Suprapubic skin (tissue), 4 donors: ENCODE results near the gene ANKH. TPM values are rescaled to one million over a fixed set of nuclear protein-coding genes. Genes with fewer than 3 reads are reported as not detected.

ENCODE experiments used
- DNase-seq, 2 donors: peaks; one replicate each; pipeline ENCODE4 v3.0.0-alpha.2; 2019; ENCODE audit warnings: low spot score in 2 of 2
- H3K27ac ChIP-seq: fragments of 200-600 bp; sonication (generic); one replicate; pipeline ENCODE4 v1.5.1; 2019
- H3K27me3 ChIP-seq: fragments of 200-600 bp; sonication (generic); one replicate; pipeline ENCODE4 v1.5.1; 2019
- H3K36me3 ChIP-seq: fragments of 200-600 bp; sonication (generic); one replicate; pipeline ENCODE4 v1.5.1; 2019
- H3K4me1 ChIP-seq: fragments of 200-600 bp; sonication (generic); one replicate; pipeline ENCODE4 v1.5.1; 2019
- H3K4me3 ChIP-seq: fragments of 200-600 bp; sonication (generic); one replicate; pipeline ENCODE4 v1.5.1; 2019; ENCODE audit warnings: mild to moderate bottlenecking
- H3K9me3 ChIP-seq: fragments of 200-600 bp; sonication (generic); one replicate; pipeline ENCODE4 v1.5.1; 2019
- CTCF ChIP-seq, 2 donors: fragments of 200-600 bp in 1 of 2; fragments of 450-650 bp in 1 of 2; sonication (generic) in 1 of 2; IDR thresholded peaks; one replicate each; pipeline ENCODE4 v1.5.1; 2016 to 2019; ENCODE audit warnings: antibody characterized with exemption in 2 of 2, mild to moderate bottlenecking in 1 of 2, moderate library complexity in 1 of 2
- EP300 ChIP-seq: sonication (generic); formaldehyde crosslinking; IDR thresholded peaks from one replicate; pipeline ENCODE4 v1.6.1; 2017; ENCODE audit warnings: antibody characterized with exemption
- POLR2A ChIP-seq, 2 donors: fragments of 450-650 bp; IDR thresholded peaks; one replicate each; pipeline ENCODE4 v1.6.1; 2017; ENCODE audit warnings: antibody characterized with exemption in 2 of 2, mild to moderate bottlenecking in 2 of 2, moderate library complexity in 2 of 2
- POLR2AphosphoS5 ChIP-seq, 3 donors: sonication (generic); formaldehyde crosslinking; IDR thresholded peaks; one replicate each; pipeline ENCODE4 v1.6.1; 2017; ENCODE audit warnings: antibody characterized with exemption in 3 of 3
- WGBS: methylation state at CpG from one replicate; pipeline ENCODE4 v1.1.5; 2018; 5-methylcytosine and 5-hydroxymethylcytosine counted together
- total RNA-seq, 4 donors: library from RNA; depleted of rRNA; stranded (reverse); fragments of >200 nt; gene quantifications; one replicate each; pipeline ENCODE4 v1.1.0, GENCODE V29; 2016

ANKH gene
- total RNA-seq, 4 donors from 2014 or later = 59.8 to 86.1 (median 70.4) TPM

DNA sequence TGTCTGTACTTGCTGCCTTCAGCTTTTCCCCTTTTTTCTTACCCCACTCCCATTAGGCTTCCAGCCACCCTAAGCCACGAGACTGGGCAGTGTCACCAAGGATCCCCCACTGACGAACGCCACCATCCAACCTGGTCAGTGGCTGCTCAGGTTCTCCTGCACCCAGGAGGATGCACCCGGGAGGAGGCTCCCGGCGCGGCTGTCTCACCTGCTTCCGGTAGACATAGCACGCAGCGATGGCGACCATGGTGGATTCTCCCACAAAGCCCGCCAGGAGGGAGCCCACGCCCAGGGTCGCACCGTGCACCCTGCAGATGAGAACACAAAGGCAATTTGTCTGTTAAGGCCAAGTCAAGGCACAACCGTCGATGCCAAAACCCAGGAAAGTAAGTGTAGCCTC, 158.9 kb downstream of the ANKH start:
- TF ChIP-seq CTCF (IDR thresholded peaks at IDR 0.05) (no peak), POLR2AphosphoS5 (IDR thresholded peaks at IDR 0.05) (no peak)
- DNase-seq = no peak
- H3K36me3 ChIP-seq = peaks cover 69% of the 10 kb centered on the region

GRCh38 chr5:14712131-14712530, 159.4 kb downstream of the ANKH start:
- peaks cover 72% of the 10 kb centered on the region for H3K36me3 ChIP-seq
- no peak for DNase-seq
- no peak overlapping the region for H3K27ac ChIP-seq
- 89% methylated on average over 11 of the region's 11 CpGs for WGBS
- TF ChIP-seq POLR2A (IDR thresholded peaks at IDR 0.05) = no peak
- TF ChIP-seq CTCF (IDR thresholded peaks at IDR 0.05) = no peak
- no peak for TF ChIP-seq POLR2AphosphoS5 (IDR thresholded peaks at IDR 0.05)
- no peak for TF ChIP-seq EP300
- H3K9me3 ChIP-seq = no peaks in the 10 kb centered on the region
- H3K4me3 ChIP-seq = no peak overlapping the region
- H3K4me1 ChIP-seq = peaks cover 2% of the 10 kb centered on the region
- no peaks in the 10 kb centered on the region for H3K27me3 ChIP-seq

More for the DNA sequence above, 158.9 kb downstream of the ANKH start:
- Histone ChIP-seq H3K4me1 (no peaks in the 10 kb centered on the region), H3K4me3 (no peak overlapping the region), H3K27me3 (no peaks in the 10 kb centered on the region), H3K27ac (no peak overlapping the region), H3K9me3 (no peaks in the 10 kb centered on the region)
- WGBS = over 99% methylated on average over 17 of the region's 17 CpGs

DNA sequence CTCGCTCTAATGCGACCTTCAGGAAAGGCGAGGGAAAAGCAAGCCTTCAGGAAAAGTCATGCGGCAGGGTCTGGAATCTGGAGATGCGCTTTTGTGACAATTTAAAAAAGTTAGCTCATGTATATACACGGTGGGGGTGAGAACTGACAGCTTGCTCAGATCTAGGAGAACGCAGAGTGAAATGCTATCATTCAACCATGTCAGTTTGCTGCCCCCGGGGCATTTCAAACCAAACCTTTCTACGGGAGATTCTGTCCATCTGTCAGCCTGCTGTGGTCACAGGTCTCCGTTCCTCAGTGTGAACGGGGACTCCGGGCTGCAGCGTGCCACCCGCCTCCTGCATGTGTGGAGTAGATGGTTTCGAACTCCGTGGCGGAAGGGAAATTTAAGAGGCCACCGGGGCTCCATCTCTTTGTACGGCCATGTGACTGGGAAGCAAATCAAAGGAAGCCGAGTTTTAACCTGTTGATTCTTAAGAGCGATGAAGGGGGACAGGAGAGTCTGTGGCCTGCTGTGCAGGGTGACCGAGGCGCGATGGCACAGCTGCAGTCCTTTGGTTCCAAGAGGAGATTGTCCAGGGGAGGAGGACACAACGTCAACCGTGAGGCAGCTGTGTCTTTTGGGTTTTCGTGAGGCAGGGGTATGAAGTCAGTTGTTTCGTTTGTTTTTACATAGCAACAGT, 161.1 kb downstream of the ANKH start:
- Histone ChIP-seq H3K4me1 (peaks cover 17% of the 10 kb centered on the region), H3K4me3 (no peak overlapping the region), H3K27me3 (no peaks in the 10 kb centered on the region), H3K36me3 (peaks cover 68% of the 10 kb centered on the region), H3K9me3 (no peaks in the 10 kb centered on the region), H3K27ac (no peak overlapping the region)
- no peak for DNase-seq
- 89% methylated on average over 28 of the region's 28 CpGs for WGBS
- TF ChIP-seq POLR2A (IDR thresholded peaks at IDR 0.05) (no peak), CTCF (IDR thresholded peaks at IDR 0.05) (no peak), POLR2AphosphoS5 (IDR thresholded peaks at IDR 0.05) (no peak), EP300 (no peak)

DNA sequence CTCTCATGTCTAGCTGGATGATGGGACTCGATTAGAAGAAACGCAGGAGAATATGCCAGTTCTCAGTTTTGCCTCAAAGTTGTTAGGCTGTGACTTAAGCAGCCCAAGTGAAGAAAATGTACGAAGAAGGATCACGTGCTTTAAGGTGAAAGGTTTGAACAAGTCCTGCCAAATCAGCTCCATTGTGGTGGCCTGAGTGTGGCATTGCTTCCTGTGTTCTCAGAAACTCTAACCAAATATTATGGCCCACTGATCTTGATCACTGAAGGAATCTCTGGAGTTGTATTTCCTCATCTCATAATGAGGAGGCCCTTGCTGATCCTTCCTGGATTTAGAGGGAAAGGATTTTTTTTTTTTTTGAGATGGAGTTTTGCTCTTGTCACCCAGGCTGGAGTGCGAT, 163.0 kb downstream of the ANKH start:
- TF ChIP-seq POLR2AphosphoS5 (IDR thresholded peaks at IDR 0.05) = no peak
- TF ChIP-seq CTCF (IDR thresholded peaks at IDR 0.05) = no peak
- no peak for TF ChIP-seq POLR2A (IDR thresholded peaks at IDR 0.05)

GRCh38 chr5:14707811-14708390, 163.7 kb downstream of the ANKH start:
- no peak for DNase-seq
- H3K36me3 ChIP-seq = peaks cover 46% of the 10 kb centered on the region
- TF ChIP-seq POLR2A (IDR thresholded peaks at IDR 0.05) (no peak), POLR2AphosphoS5 (IDR thresholded peaks at IDR 0.05) (no peak), EP300 (no peak), CTCF (IDR thresholded peaks at IDR 0.05) (no peak)

More for the DNA sequence above, 163.0 kb downstream of the ANKH start:
- H3K9me3 ChIP-seq = no peaks in the 10 kb centered on the region
- 94% methylated on average over 5 of the region's 5 CpGs for WGBS
- no peak for DNase-seq
- peaks cover 19% of the 10 kb centered on the region for H3K4me1 ChIP-seq
- no peak overlapping the region for H3K4me3 ChIP-seq
- no peak overlapping the region for H3K27ac ChIP-seq
- H3K27me3 ChIP-seq = no peaks in the 10 kb centered on the region
- H3K36me3 ChIP-seq = peaks cover 52% of the 10 kb centered on the region

More at GRCh38 chr5:14707811-14708390, 163.7 kb downstream of the ANKH start:
- Histone ChIP-seq H3K27ac (no peak overlapping the region), H3K4me3 (no peak overlapping the region), H3K4me1 (peaks cover 24% of the 10 kb centered on the region), H3K9me3 (no peaks in the 10 kb centered on the region), H3K27me3 (no peaks in the 10 kb centered on the region)
- WGBS = 83% methylated on average over 9 of the region's 9 CpGs
